Gastroesophageal sphincter (tissue), 4 donors: Measurements from ENCODE around the gene RPS6KC1. TPM values are rescaled to one million over a fixed set of nuclear protein-coding genes. Genes with fewer than 3 reads are reported as not detected.

Experiments used
- ATAC-seq: fragments of 150-250 bp; one replicate; pipeline ENCODE4 v1.9.1; 2016; ENCODE audit warnings: mild to moderate bottlenecking, moderate library complexity
- H3K27ac ChIP-seq, 4 donors: fragments of 200-600 bp; sonication (generic) in 3 of 4; 1 replicate in 3 of 4; 2 replicates in 1 of 4; pipeline ENCODE4 v1.5.1; 2016 to 2019
- H3K27me3 ChIP-seq: fragments of 200-600 bp; sonication (generic); one replicate; pipeline ENCODE4 v1.5.1; 2019
- H3K36me3 ChIP-seq, 2 donors: fragments of 200-600 bp; sonication (generic); one replicate each; pipeline ENCODE4 v1.5.1; 2019; ENCODE audit warnings: control low read depth in 1 of 2
- H3K4me1 ChIP-seq, 3 donors: fragments of 200-600 bp; sonication (generic); 1 replicate in 2 of 3; 2 replicates in 1 of 3; pipeline ENCODE4 v1.5.1; 2016 to 2019; ENCODE audit warnings: control low read depth in 2 of 3
- H3K4me3 ChIP-seq, 2 donors: fragments of 200-600 bp; sonication (generic); one replicate each; pipeline ENCODE4 v1.5.1; 2019; ENCODE audit warnings: mild to moderate bottlenecking in 1 of 2, moderate library complexity in 1 of 2
- H3K9me3 ChIP-seq, 3 donors: fragments of 200-600 bp; sonication (generic); one replicate each; pipeline ENCODE4 v1.5.1; 2017 to 2019; ENCODE audit warnings: control low read depth in 2 of 3
- EP300 ChIP-seq: sonication (generic); formaldehyde crosslinking; IDR thresholded peaks from one replicate; pipeline ENCODE4 v1.6.1; 2017; ENCODE audit warnings: antibody characterized with exemption, mild to moderate bottlenecking
- POLR2A ChIP-seq, 2 donors: fragments of 450-650 bp; IDR thresholded peaks; one replicate each; pipeline ENCODE4 v1.6.1; 2017; ENCODE audit warnings: antibody characterized with exemption in 2 of 2, mild to moderate bottlenecking in 2 of 2, moderate library complexity in 1 of 2
- POLR2AphosphoS5 ChIP-seq: sonication (generic); formaldehyde crosslinking; IDR thresholded peaks from one replicate; pipeline ENCODE4 v1.6.1; 2017; ENCODE audit warnings: antibody characterized with exemption
- WGBS, 2 donors: methylation state at CpG; one replicate each; pipeline ENCODE4 v1.1.5; 2018; ENCODE audit warnings: low coverage in 1 of 2; 5-methylcytosine and 5-hydroxymethylcytosine counted together
- total RNA-seq, 4 donors: library from RNA; depleted of rRNA; stranded (reverse); fragments of >200 nt; gene quantifications; one replicate each; pipeline ENCODE4 v1.1.0, GENCODE V29; 2016
- TF ChIP-seq, protein P1 (sequence below), 4 experiments: fragments of 200-600 bp in 2 of 4; fragments of 450-650 bp in 2 of 4; sonication (generic) in 1 of 4; IDR thresholded peaks; one replicate each; pipeline ENCODE4 v1.5.1; 2017 to 2019; ENCODE audit warnings: antibody characterized with exemption in 4 of 4, mild to moderate bottlenecking in 2 of 4, moderate library complexity in 2 of 4

Gene RPS6KC1
- total RNA-seq, 4 donors from 2014 or later, result 21.2 to 28.5 (median 23.8) TPM

DNA sequence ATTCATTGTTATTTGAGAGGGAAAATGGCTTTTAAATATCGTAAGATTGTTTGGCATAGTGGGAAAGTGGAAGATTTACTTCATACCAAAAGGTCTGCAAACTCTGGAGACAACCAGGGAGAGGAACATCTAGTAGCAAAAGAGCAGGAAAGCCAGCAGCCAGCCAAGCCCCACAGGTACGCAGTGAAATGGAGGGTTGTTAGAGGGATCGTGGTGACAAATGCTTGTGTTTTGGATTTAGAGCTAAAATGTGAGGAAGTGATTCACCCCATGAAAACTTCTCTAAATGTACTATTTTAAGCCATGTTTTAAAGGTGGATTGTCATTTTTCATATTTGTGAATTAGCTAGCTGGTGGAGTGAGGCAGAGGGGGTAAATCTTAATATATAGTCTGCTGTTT, 69.3 kb downstream of the RPS6KC1 start:
- H3K4me1 ChIP-seq, result peaks cover 0 to 4% (median 0%) of the 10 kb centered on the region in 3 donors
- H3K27me3 ChIP-seq, result no peaks in the 10 kb centered on the region
- H3K27ac ChIP-seq, result no peak overlapping the region
- TF ChIP-seq EP300 (no peak), POLR2AphosphoS5 (no peak), POLR2A (IDR thresholded peaks at IDR 0.05) (no peak)
- TF ChIP-seq, protein P1, sequence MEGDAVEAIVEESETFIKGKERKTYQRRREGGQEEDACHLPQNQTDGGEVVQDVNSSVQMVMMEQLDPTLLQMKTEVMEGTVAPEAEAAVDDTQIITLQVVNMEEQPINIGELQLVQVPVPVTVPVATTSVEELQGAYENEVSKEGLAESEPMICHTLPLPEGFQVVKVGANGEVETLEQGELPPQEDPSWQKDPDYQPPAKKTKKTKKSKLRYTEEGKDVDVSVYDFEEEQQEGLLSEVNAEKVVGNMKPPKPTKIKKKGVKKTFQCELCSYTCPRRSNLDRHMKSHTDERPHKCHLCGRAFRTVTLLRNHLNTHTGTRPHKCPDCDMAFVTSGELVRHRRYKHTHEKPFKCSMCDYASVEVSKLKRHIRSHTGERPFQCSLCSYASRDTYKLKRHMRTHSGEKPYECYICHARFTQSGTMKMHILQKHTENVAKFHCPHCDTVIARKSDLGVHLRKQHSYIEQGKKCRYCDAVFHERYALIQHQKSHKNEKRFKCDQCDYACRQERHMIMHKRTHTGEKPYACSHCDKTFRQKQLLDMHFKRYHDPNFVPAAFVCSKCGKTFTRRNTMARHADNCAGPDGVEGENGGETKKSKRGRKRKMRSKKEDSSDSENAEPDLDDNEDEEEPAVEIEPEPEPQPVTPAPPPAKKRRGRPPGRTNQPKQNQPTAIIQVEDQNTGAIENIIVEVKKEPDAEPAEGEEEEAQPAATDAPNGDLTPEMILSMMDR (IDR thresholded peaks at IDR 0.05), result no peak
- WGBS, 2 donors, result 83% methylated on average over 1 to 3 of the region's 3 CpGs
- H3K4me3 ChIP-seq, result no peak overlapping the region
- ATAC-seq, result no peak
- peaks cover 0 to 5% of the 10 kb centered on the region in 2 donors for H3K36me3 ChIP-seq
- H3K9me3 ChIP-seq, result no peaks in the 10 kb centered on the region

DNA sequence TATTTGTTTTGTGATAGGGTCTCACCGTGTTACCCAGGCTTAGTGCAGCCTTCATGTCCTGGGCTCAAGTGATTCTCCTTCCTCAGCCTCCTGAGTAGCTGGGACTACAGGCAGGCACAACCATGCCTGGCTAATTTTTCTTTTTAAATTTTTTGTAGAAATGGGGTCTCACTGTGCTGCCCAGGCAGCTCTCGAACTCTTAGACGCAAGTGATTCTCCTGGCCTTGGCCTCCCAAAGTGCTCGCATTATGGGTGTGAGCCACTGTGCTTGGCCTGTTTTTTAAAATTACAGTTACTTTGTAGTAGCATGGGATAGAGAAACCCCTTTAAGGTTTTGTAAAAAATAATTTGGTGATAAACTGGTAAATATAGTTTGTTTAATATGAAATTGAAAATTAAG, 69.9 kb downstream of the RPS6KC1 start:
- peaks cover 0 to 5% of the 10 kb centered on the region in 2 donors for H3K36me3 ChIP-seq
- H3K27ac ChIP-seq, result no peak overlapping the region
- 82 to 86% methylated on average over 3 to 4 of the region's 4 CpGs for WGBS, 2 donors
- no peak for ATAC-seq
- no peaks in the 10 kb centered on the region for H3K9me3 ChIP-seq
- no peak overlapping the region for H3K4me3 ChIP-seq
- peaks cover 0 to 4% (median 0%) of the 10 kb centered on the region in 3 donors for H3K4me1 ChIP-seq
- TF ChIP-seq POLR2AphosphoS5, result no peak
- no peak for TF ChIP-seq POLR2A (IDR thresholded peaks at IDR 0.05)
- TF ChIP-seq, protein P1 (IDR thresholded peaks at IDR 0.05), result no peak
- TF ChIP-seq EP300, result no peak
- H3K27me3 ChIP-seq, result no peaks in the 10 kb centered on the region

DNA sequence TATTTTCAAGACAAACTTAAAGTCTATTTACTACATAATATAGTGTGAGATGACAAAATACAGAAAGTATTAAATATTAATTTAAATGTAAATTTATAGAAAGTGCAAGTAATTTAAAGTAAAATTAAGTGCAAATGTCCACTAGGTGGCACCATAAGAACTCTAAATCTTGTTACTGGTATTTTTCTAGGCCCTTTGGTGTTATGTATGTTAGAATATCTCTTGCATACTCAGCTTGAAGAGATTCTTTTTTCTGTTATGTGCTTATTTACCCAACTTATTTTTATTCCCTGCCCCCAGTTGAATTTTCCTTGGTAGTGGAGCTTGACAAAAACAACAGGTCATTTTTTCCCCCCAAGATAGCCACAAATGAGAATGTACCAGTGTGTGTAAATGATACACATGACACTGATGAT, 71.5 kb downstream of the RPS6KC1 start:
- Histone ChIP-seq H3K4me1 (peaks cover 0 to 4% (median 0%) of the 10 kb centered on the region in 3 donors), H3K27me3 (no peaks in the 10 kb centered on the region), H3K36me3 (peaks cover 0 to 5% of the 10 kb centered on the region in 2 donors), H3K27ac (no peak overlapping the region), H3K9me3 (no peaks in the 10 kb centered on the region), H3K4me3 (no peak overlapping the region)
- ATAC-seq, result no peak
- no peak for TF ChIP-seq POLR2AphosphoS5
- TF ChIP-seq, protein P1 (IDR thresholded peaks at IDR 0.05), result peak; percentile 33 to 56 (median 44)

DNA sequence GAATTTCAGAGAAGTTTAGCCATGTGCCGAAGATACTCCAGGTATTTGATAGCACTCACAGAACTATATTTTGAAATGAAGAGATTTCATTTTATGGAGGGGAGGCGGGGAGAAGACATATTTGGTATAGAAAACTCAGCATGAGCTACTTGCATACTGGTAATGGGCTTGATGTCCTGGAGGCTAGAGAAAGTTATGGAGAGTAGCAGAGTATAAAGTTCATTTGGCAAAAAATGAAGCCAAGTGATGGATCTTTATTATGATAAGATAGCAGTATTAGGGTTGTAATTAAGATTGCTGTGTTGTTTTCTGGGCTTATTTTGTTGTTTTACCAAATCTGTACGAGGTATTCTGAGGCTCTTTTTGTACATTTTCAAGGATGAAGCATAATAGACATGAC, 72.0 kb downstream of the RPS6KC1 start:
- Histone ChIP-seq H3K27me3 (no peaks in the 10 kb centered on the region), H3K4me1 (peaks cover 0 to 4% (median 0%) of the 10 kb centered on the region in 3 donors), H3K36me3 (peaks cover 0 to 5% of the 10 kb centered on the region in 2 donors), H3K27ac (no peak overlapping the region), H3K9me3 (no peaks in the 10 kb centered on the region), H3K4me3 (no peak overlapping the region)
- 92% methylated on average over 3 of the region's 3 CpGs for WGBS, 2 donors
- ATAC-seq, result no peak
- TF ChIP-seq, protein P1 (IDR thresholded peaks at IDR 0.05), result no peak
- no peak for TF ChIP-seq EP300
- no peak for TF ChIP-seq POLR2A (IDR thresholded peaks at IDR 0.05)
- TF ChIP-seq POLR2AphosphoS5, result no peak

DNA sequence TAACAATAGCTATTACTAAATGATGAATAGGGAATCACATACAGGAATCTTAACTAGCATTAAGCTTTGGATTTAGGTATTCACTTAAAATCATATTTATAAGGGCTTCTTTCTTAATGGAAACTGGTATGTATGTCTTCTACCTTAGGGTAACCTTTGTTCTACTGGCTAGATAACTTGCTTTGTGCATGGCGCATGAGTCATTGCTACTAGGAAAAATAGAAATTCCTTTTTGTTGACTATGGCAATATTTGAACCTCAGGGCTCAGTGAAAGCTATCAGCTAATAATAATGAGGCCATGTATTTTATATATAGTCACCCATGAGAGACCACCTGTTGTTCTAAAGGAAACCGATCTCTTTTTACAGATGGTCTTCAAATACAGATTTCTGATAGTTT, 72.5 kb downstream of the RPS6KC1 start:
- 96 to 100% methylated on average over 2 of the region's 2 CpGs for WGBS, 2 donors
- no peak for ATAC-seq
- TF ChIP-seq EP300 (no peak), POLR2AphosphoS5 (no peak), POLR2A (IDR thresholded peaks at IDR 0.05) (no peak)
- TF ChIP-seq, protein P1 (IDR thresholded peaks at IDR 0.05), result no peak
- H3K27me3 ChIP-seq, result no peaks in the 10 kb centered on the region
- H3K4me3 ChIP-seq, result no peak overlapping the region
- no peaks in the 10 kb centered on the region for H3K9me3 ChIP-seq
- peaks cover 0 to 4% (median 0%) of the 10 kb centered on the region in 3 donors for H3K4me1 ChIP-seq
- H3K27ac ChIP-seq, result no peak overlapping the region
- H3K36me3 ChIP-seq, result peaks cover 0 to under 1% of the 10 kb centered on the region in 2 donors
